K562 (cell line): ENCODE data around the gene TRIM37. TPM values are rescaled to one million over a fixed set of nuclear protein-coding genes. Genes with fewer than 3 reads are reported as not detected.

ENCODE experiments used
- ATAC-seq: fragments of 200-7000 bp; cut with Tn5 transposase; 3 replicates; pipeline ENCODE4 v1.9.1; 2020; ENCODE audit warnings: moderate library complexity
- BruUV-seq: library from RNA; stranded (reverse); fragments of 400-500 nt; replicated peaks from 2 replicates; lab custom pipeline; 2021; lab: Mats Ljungman, UMichigan
- CTCF ChIA-PET: fragments of 300-600 bp; formaldehyde crosslinking; extraction: SDS; loops from one replicate; lab custom pipeline; 2021; ENCODE audit warnings: low intra/inter-chr PET ratio; lab: Yijun Ruan, JAX
- POLR2A ChIA-PET: fragments of 300-600, 350-650 bp; sonication (Branson Sonifier 250); formaldehyde crosslinking; extraction: SDS; loops from one replicate; lab custom pipeline; 2021; ENCODE audit warnings: antibody characterized with exemption, inconsistent platforms; lab: Yijun Ruan, JAX
- DNase-seq, 4 experiments: peaks; one replicate each; pipeline versions ENCODE4 v3.0.0 to v3.0.0-alpha.2; 2011 to 2018; ENCODE audit warnings: low spot score in 3 of 4, mixed read lengths in 3 of 4; ENCODE audit errors: extremely low read depth in 1 of 4
- FAIRE-seq: peaks from 2 replicates; lab custom pipeline; 2011; peaks lifted over from hg19 to GRCh38; lab: Jason Lieb, UNC
- H2AFZ ChIP-seq: 2 replicates; pipeline ENCODE4 v1.6.0; 2011; ENCODE audit warnings: low read depth, low read length, control low read depth, inconsistent platforms
- H3K27ac ChIP-seq: fragments of 200-600 bp; 3 replicates; pipeline ENCODE4 v1.8.0; 2011; ENCODE audit warnings: low read depth, mild to moderate bottlenecking, control low read depth, inconsistent platforms, low read length, moderate library complexity, mixed read lengths; ENCODE audit errors: extremely low read depth
- H3K27me3 ChIP-seq, 2 experiments: fragments of 300-600 bp in 1 of 2; 2 replicates in 1 of 2; 3 replicates in 1 of 2; pipeline versions ENCODE4 v1.6.0 to v1.8.0; 2011; ENCODE audit warnings: inconsistent platforms in 2 of 2, low read length in 2 of 2, mild to moderate bottlenecking in 1 of 2, mixed read lengths in 1 of 2, moderate library complexity in 1 of 2; ENCODE audit not compliant: control insufficient read depth in 2 of 2, insufficient read depth in 2 of 2
- H3K36me3 ChIP-seq: fragments of 300-600 bp; 3 replicates; pipeline ENCODE4 v1.8.0; 2011; ENCODE audit warnings: mild to moderate bottlenecking, low read length, inconsistent platforms; ENCODE audit not compliant: control insufficient read depth, insufficient read depth
- H3K4me1 ChIP-seq, 2 experiments: fragments of 200-600 bp in 1 of 2; replicated peaks in 1 of 2; 2 replicates in 1 of 2; 3 replicates in 1 of 2; pipeline versions ENCODE4 v1.5.1 to v1.8.0; 2011; ENCODE audit warnings: inconsistent platforms in 2 of 2, low read length in 2 of 2, mild to moderate bottlenecking in 1 of 2, mixed read lengths in 1 of 2, moderate library complexity in 1 of 2; ENCODE audit not compliant: control insufficient read depth in 2 of 2, insufficient read depth in 2 of 2
- H3K4me2 ChIP-seq: 2 replicates; pipeline ENCODE4 v1.6.1; 2011; ENCODE audit warnings: low read length, control low read depth, inconsistent platforms, mixed read lengths; ENCODE audit not compliant: insufficient read depth
- H3K4me3 ChIP-seq: fragments of 200-600 bp; sonication (generic), shearing (Covaris generic); 2 replicates; pipeline ENCODE4 v1.5.1; 2016; ENCODE audit warnings: control low read depth, inconsistent platforms
- H3K79me2 ChIP-seq: fragments of 200-600 bp; 3 replicates; pipeline ENCODE4 v1.8.0; 2011; ENCODE audit warnings: low read length, inconsistent platforms; ENCODE audit not compliant: control insufficient read depth, insufficient read depth
- H3K9ac ChIP-seq, 2 experiments: 2 replicates each; pipeline versions ENCODE4 v1.6.0 to v1.6.1; 2011; ENCODE audit warnings: low read depth in 2 of 2, low read length in 2 of 2, control low read depth in 1 of 2, inconsistent platforms in 1 of 2, mild to moderate bottlenecking in 1 of 2, mixed read lengths in 1 of 2; ENCODE audit not compliant: insufficient read depth in 1 of 2
- H3K9me1 ChIP-seq: one replicate; pipeline ENCODE4 v1.6.0; 2011; ENCODE audit warnings: inconsistent platforms, mild to moderate bottlenecking, low read length, moderate library complexity; ENCODE audit not compliant: control insufficient read depth, insufficient read depth
- H3K9me3 ChIP-seq: replicated peaks from 2 replicates; pipeline ENCODE4 v1.5.1; 2011; ENCODE audit warnings: low read depth, low read length, inconsistent platforms; ENCODE audit not compliant: control insufficient read depth, insufficient read depth
- H4K20me1 ChIP-seq: replicated peaks from 2 replicates; pipeline ENCODE4 v1.6.1; 2011; ENCODE audit warnings: low read length, inconsistent platforms, mixed read lengths; ENCODE audit not compliant: control insufficient read depth, insufficient read depth
- ARNT ChIP-seq, 2 experiments: fragments of 450-650 bp; IDR thresholded peaks; 2 replicates each; pipeline ENCODE4 v1.6.1; 2016; ENCODE audit warnings: mild to moderate bottlenecking in 1 of 2
- E2F4 ChIP-seq: sonication (generic); formaldehyde crosslinking; IDR thresholded peaks from 2 replicates; pipeline ENCODE4 v1.8.0; 2022; ENCODE audit warnings: mild to moderate bottlenecking, low read depth, missing genetic modification reagents
- KDM1A ChIP-seq, 2 experiments: fragments of 450-650 bp; IDR thresholded peaks; 2 replicates each; pipeline ENCODE4 v1.6.1; 2016; ENCODE audit warnings: mild to moderate bottlenecking in 2 of 2
- NELFE ChIP-seq: IDR thresholded peaks from 2 replicates; pipeline ENCODE4 v1.6.1; 2011; ENCODE audit warnings: mild to moderate bottlenecking; ENCODE audit not compliant: insufficient read depth, insufficient read length
- NR4A1 ChIP-seq, 2 experiments: fragments of 250-450 bp in 1 of 2; fragments of 450-650 bp in 1 of 2; sonication (Bioruptor Pico) in 1 of 2; IDR thresholded peaks; 2 replicates each; pipeline versions ENCODE4 v1.4.0 to v1.6.1; 2016 to 2020; ENCODE audit warnings: mild to moderate bottlenecking in 2 of 2, missing compliant biosample characterization in 1 of 2, missing genetic modification characterization in 1 of 2, moderate library complexity in 1 of 2
- RFX1 ChIP-seq: fragments of 450-650 bp; IDR thresholded peaks from 2 replicates; pipeline ENCODE4 v1.6.1; 2016; ENCODE audit warnings: mild to moderate bottlenecking, moderate library complexity
- WGBS: fragments of 100-300 bp; shearing (Covaris generic); methylation state at CpG from one replicate; pipeline ENCODE4 v1.1.6; 2016; ENCODE audit warnings: low coverage, mixed read lengths; ENCODE audit not compliant: insufficient coverage; ENCODE audit errors: missing lambda C conversion rate; 5-methylcytosine and 5-hydroxymethylcytosine counted together
- in situ Hi-C: fragments of 300-500 bp; cut with MboI; formaldehyde crosslinking; loops from 4 replicates; pipeline ENCODE4 v1.15.0; 2018; ENCODE audit warnings: inconsistent platforms, mixed read lengths
- intact Hi-C: fragments of 100-400 bp; cut with micrococcal nuclease; formaldehyde crosslinking; loops from 2 replicates; pipeline ENCODE4 v1.14.2; 2022
- polyA plus RNA-seq, 8 experiments: library from polyadenylated mRNA; depleted of rRNA in 4 of 8; stranded (reverse) in 5 of 8; unstranded in 3 of 8; fragments of >200 nt; fragmentation: Nextera tagmentation in 2 of 8; fragmentation: Illumina TruSeq in 1 of 8; extraction: Ambion mirVana in 2 of 8; extraction: Trizol in 1 of 8; gene quantifications; 2 replicates each; pipeline versions ENCODE4 v1.2.1 to v1.2.3, GENCODE V29; 2011 to 2014; ENCODE audit warnings: inconsistent platforms in 1 of 8, missing spikeins in 1 of 8
- total RNA-seq, 7 experiments: library from RNA; depleted of rRNA in 6 of 7; stranded (reverse); fragments of >200 nt in 6 of 7; fragmentation: Illumina TruSeq in 2 of 7; extraction: Trizol in 2 of 7; gene quantifications; 2 replicates each; pipeline versions ENCODE4 v1.2.1 to v1.2.3, GENCODE V29; 2011 to 2021; ENCODE audit warnings: low replicate concordance in 1 of 7

The TRIM37 gene
- total and polyA plus RNA-seq, 9 of the 15 experiments (the other 6 are each of a cell fraction or from before 2014, with no cell fraction given), result 4.5 to 31.4 (median 23.8) TPM

GRCh38 chr17:59152925-59153324 is 46.2 kb upstream of the TRIM37 start (continued):
- TF ChIP-seq E2F4, result no peak
- TF ChIP-seq ARNT (IDR thresholded peaks at IDR 0.05), result no peak
- TF ChIP-seq NR4A1 (CRISPR knock-in tag; IDR thresholded peaks at IDR 0.05), result no peak
- no peak for TF ChIP-seq NR4A1 (tag; IDR thresholded peaks at IDR 0.05)
- no peak for TF ChIP-seq NELFE

GRCh38 chr17:59151591-59151990 is 44.9 kb upstream of the TRIM37 start:
- Histone ChIP-seq H3K9me3 (no peaks in the 10 kb centered on the region), H4K20me1 (no peaks in the 10 kb centered on the region), H3K4me3 (peak overlapping the region; percentile 6; the same call in 1 of the 2 replicates), H3K27me3 (no peaks in the 10 kb centered on the region), H3K9me1 (no peaks in the 10 kb centered on the region), H3K36me3 (peaks cover 13% of the 10 kb centered on the region; the same call in 2 of the 3 replicates), H2AFZ (no peak overlapping the region), H3K9ac (peak overlapping the region in 1 of 2 experiments; percentile 92; a peak in 1 of 4 replicates), H3K4me1 (peaks cover 8 to 14% of the 10 kb centered on the region in 2 experiments; a peak in 4 of 5 replicates), H3K79me2 (peaks cover 93% of the 10 kb centered on the region), H3K4me2 (peak overlapping the region; percentile 64), H3K27ac (no peak overlapping the region)
- POLR2A ChIA-PET, result interaction anchor here (0.9 to 2.1 kb wide), 4 partner anchors 8 to 20 kb away, joined by 4 to 6 read pairs (median 6); no protein-coding TSS in a partner anchor
- in situ Hi-C loops (no loop called here), intact Hi-C loops (no loop called here)
- no peak for FAIRE-seq
- no peak for DNase-seq
- no TSS peak for BruUV-seq
- 71% methylated on average over 1 of the region's 1 CpG for WGBS
- TF ChIP-seq KDM1A (IDR thresholded peaks at IDR 0.05) (no peak), RFX1 (peak; percentile 33)
- no peak for ATAC-seq
- CTCF ChIA-PET, result no interaction called here
